MM.1S (cell line): Measurements from ENCODE around the gene RGS7.
A peak's percentile ranks its signal among the peaks of the same experiment; 100 is the strongest.

Source experiments
- DNase-seq: peaks from one replicate; pipeline ENCODE4 v3.0.0-alpha.2; 2015
- H2AFZ ChIP-seq: fragments of 300-600 bp; sonication (generic); 2 replicates; pipeline ENCODE4 v1.6.0; 2016; ENCODE audit warnings: antibody characterized with exemption, low read length
- H3F3A ChIP-seq: fragments of 300-600 bp; sonication (generic); 2 replicates; pipeline ENCODE4 v1.6.1; 2016; ENCODE audit warnings: mild to moderate bottlenecking, antibody characterized with exemption, low read length, moderate library complexity, mixed read lengths; ENCODE audit not compliant: insufficient read depth
- H3K27ac ChIP-seq: fragments of 300-600 bp; sonication (generic); 2 replicates; pipeline ENCODE4 v1.5.1; 2016; ENCODE audit warnings: mild to moderate bottlenecking, low read length
- H3K27me3 ChIP-seq: fragments of 300-600 bp; sonication (generic); replicated peaks from 2 replicates; pipeline ENCODE4 v1.6.0; 2016; ENCODE audit warnings: low read length; ENCODE audit not compliant: insufficient read depth
- H3K36me3 ChIP-seq: fragments of 300-600 bp; sonication (generic); replicated peaks from 2 replicates; pipeline ENCODE4 v1.6.1; 2016; ENCODE audit warnings: mild to moderate bottlenecking, low read length, mixed read lengths; ENCODE audit not compliant: insufficient read depth
- H3K4me1 ChIP-seq: fragments of 300-600 bp; sonication (generic); 2 replicates; pipeline ENCODE4 v1.6.1; 2016; ENCODE audit warnings: low read length, mixed read lengths
- H3K4me2 ChIP-seq: fragments of 300-600 bp; sonication (generic); 2 replicates; pipeline ENCODE4 v1.6.0; 2016; ENCODE audit warnings: low read depth, low read length
- H3K4me3 ChIP-seq: fragments of 300-600 bp; sonication (generic); 2 replicates; pipeline ENCODE4 v1.5.1; 2016; ENCODE audit warnings: low read length, mixed read lengths
- H3K79me2 ChIP-seq: fragments of 300-600 bp; sonication (generic); 2 replicates; pipeline ENCODE4 v1.6.1; 2016; ENCODE audit warnings: mixed run types, low read length, mixed read lengths
- H3K9ac ChIP-seq: fragments of 300-600 bp; sonication (generic); 2 replicates; pipeline ENCODE4 v1.6.1; 2016; ENCODE audit warnings: low read length, mixed read lengths
- H3K9me2 ChIP-seq: fragments of 300-600 bp; sonication (generic); replicated peaks from 2 replicates; pipeline ENCODE4 v1.6.1; 2016; ENCODE audit warnings: mild to moderate bottlenecking, low read length, mixed read lengths; ENCODE audit not compliant: insufficient read depth
- H3K9me3 ChIP-seq: fragments of 300-600 bp; sonication (generic); replicated peaks from 2 replicates; pipeline ENCODE4 v1.6.1; 2016; ENCODE audit warnings: mild to moderate bottlenecking, low read length, mixed read lengths; ENCODE audit not compliant: insufficient read depth
- H4K20me1 ChIP-seq: fragments of 300-600 bp; sonication (generic); 2 replicates; pipeline ENCODE4 v1.6.1; 2016; ENCODE audit warnings: mild to moderate bottlenecking, low read length, moderate library complexity, mixed read lengths; ENCODE audit not compliant: insufficient read depth
- EZH2 ChIP-seq: fragments of 300-600 bp; sonication (generic); optimal IDR thresholded peaks from 2 replicates; pipeline ENCODE3; 2017; ENCODE audit warnings: low read depth, mild to moderate bottlenecking, antibody characterized with exemption, low read length, mixed read lengths
- EZH2phosphoT487 ChIP-seq: fragments of 300-600 bp; sonication (generic); IDR thresholded peaks from 2 replicates; pipeline ENCODE4 v1.6.1; 2018; ENCODE audit warnings: antibody characterized with exemption, low read length
- TF ChIP-seq, protein P1 (sequence below): fragments of 300-600 bp; sonication (generic); IDR thresholded peaks from 2 replicates; pipeline ENCODE4 v1.5.1; 2016; ENCODE audit warnings: antibody characterized with exemption, low read length, mixed read lengths

The RGS7 gene

DNA sequence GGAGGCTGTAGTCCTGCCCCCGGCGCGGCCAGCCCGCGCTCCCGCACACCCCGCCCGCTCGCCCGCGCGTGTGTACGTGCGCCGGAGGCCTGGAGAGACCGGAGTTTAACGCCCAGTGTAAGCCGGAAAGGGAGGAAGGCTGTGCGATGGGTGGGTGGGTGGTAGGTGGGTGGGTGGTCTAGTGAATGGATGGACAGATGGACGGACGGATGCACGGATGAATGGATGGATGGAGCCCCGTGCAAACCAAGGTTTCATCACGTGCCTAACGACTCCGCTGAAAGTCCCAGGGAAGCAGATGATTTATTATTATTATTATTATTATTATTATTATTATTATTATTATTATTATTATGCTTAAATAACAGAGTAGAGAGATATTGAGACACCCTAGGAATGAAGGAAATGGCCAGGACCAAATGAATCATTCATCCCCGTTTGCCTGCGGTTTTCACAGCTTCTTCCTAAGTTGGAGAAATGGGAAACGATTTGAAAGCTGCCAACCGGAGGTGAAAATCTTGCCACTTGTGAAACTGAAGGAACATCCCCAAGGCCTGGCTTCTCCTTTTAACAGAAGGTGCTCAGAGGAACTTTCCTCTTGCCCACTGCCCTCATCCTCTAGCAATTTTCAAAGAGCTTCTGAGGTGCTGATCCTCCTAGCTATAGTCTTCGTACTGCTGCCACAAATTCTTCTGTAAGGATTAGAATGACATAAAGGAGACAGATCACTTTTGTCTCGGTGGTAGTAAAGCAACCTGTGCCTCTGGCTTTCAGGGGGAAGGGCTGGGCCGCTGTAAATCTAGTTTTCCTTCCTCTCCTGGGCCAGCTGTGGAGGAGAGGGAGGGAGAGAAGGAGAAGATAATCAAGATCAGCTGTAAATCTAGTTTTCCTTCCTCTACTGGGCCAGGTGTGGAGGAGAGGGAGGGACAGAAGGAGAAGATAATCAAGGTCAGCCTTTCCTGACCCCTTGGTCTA, 648 bp upstream of the RGS7 start:
- Histone ChIP-seq H3F3A (no peaks in the 10 kb centered on the region), H3K9me3 (no peaks in the 10 kb centered on the region), H3K4me3 (peak overlapping the region; percentile 58), H3K4me1 (no peaks in the 10 kb centered on the region), H3K4me2 (peak overlapping the region; percentile 69; the same call in 1 of the 2 replicates), H3K36me3 (no peaks in the 10 kb centered on the region), H3K9me2 (no peaks in the 10 kb centered on the region), H4K20me1 (no peaks in the 10 kb centered on the region), H3K79me2 (no peaks in the 10 kb centered on the region), H3K27me3 (no peaks in the 10 kb centered on the region), H3K9ac (no peak overlapping the region), H3K27ac (no peak overlapping the region), H2AFZ (no peak overlapping the region)
- TF ChIP-seq, protein P1, sequence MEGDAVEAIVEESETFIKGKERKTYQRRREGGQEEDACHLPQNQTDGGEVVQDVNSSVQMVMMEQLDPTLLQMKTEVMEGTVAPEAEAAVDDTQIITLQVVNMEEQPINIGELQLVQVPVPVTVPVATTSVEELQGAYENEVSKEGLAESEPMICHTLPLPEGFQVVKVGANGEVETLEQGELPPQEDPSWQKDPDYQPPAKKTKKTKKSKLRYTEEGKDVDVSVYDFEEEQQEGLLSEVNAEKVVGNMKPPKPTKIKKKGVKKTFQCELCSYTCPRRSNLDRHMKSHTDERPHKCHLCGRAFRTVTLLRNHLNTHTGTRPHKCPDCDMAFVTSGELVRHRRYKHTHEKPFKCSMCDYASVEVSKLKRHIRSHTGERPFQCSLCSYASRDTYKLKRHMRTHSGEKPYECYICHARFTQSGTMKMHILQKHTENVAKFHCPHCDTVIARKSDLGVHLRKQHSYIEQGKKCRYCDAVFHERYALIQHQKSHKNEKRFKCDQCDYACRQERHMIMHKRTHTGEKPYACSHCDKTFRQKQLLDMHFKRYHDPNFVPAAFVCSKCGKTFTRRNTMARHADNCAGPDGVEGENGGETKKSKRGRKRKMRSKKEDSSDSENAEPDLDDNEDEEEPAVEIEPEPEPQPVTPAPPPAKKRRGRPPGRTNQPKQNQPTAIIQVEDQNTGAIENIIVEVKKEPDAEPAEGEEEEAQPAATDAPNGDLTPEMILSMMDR: no peak
- no peak for DNase-seq

DNA sequence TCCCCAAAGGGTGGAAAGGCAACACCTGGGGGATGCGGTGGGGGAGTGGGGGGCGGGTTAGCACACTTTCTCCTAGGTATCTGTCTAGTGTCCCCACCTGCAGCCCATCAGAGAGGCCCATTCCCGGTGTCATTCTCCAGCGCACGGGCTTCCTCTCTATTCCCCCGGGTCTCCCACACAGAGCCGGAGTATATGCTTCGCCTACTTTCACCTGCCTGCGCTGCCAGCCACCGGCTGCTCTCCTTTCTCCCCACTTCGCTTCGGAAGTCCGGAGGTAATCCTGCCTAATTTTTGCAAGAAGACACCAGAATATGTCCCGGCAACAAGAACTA, 852 bp downstream of the RGS7 start:
- Histone ChIP-seq H4K20me1 (no peaks in the 10 kb centered on the region), H2AFZ (no peak overlapping the region; the same call in 1 of the 2 replicates), H3K4me3 (no peak overlapping the region), H3K4me1 (no peaks in the 10 kb centered on the region), H3K9ac (no peak overlapping the region), H3K9me3 (no peaks in the 10 kb centered on the region), H3K4me2 (peak overlapping the region; percentile 64), H3K36me3 (no peaks in the 10 kb centered on the region), H3K27ac (no peak overlapping the region), H3K27me3 (no peaks in the 10 kb centered on the region), H3K9me2 (no peaks in the 10 kb centered on the region), H3F3A (no peaks in the 10 kb centered on the region), H3K79me2 (no peaks in the 10 kb centered on the region)
- TF ChIP-seq, protein P1: no peak
- no peak for TF ChIP-seq EZH2phosphoT487
- TF ChIP-seq EZH2: no peak
- DNase-seq: no peak

DNA sequence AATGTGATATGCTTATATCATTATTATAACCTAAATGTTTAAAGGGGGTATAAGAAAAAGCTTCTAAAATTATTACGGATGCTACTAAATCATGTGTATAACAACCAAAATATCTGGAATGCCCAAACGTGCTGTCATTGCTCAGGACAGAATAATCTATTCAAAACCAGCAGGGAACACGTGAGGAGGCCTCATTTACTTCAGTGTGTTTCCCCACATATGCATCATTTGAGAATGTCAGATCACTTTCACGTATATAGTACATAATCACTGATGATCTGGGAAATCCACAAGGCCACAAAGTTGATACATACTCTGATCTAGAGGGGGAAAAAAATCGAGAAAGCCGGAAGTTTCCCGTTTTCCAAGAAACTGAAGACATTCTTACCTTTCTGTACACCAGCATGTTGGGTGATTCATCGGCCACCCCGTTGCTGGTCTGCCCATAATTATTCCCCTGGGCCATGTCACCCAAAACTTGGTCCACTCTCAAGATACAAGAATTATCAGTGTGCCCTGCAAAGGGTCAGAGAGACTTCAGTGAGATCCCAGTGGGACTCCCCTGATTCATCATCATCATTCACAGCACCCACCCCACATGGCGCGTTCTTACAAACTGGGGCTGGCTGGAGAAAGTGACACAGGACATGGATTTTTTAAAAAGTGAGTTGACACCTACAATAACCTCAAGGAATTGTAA, 1.5 kb downstream of the RGS7 start:
- no peak for TF ChIP-seq EZH2phosphoT487
- TF ChIP-seq, protein P1: no peak
- TF ChIP-seq EZH2: no peak
- no peak for DNase-seq
- H3K4me3 ChIP-seq: no peak overlapping the region

More for the DNA sequence above, 1.5 kb downstream of the RGS7 start:
- Histone ChIP-seq H3K36me3 (no peaks in the 10 kb centered on the region), H3K27me3 (no peaks in the 10 kb centered on the region), H3K9ac (no peak overlapping the region), H3K27ac (no peak overlapping the region), H2AFZ (no peak overlapping the region), H3K9me2 (no peaks in the 10 kb centered on the region), H3K4me2 (no peak overlapping the region), H3K4me1 (no peaks in the 10 kb centered on the region), H3F3A (no peaks in the 10 kb centered on the region), H3K79me2 (no peaks in the 10 kb centered on the region), H3K9me3 (no peaks in the 10 kb centered on the region), H4K20me1 (no peaks in the 10 kb centered on the region)
